DOHH2 (cell line): ENCODE measurements around the gene TCEA2.
A peak's percentile ranks its signal among the peaks of the same experiment; 100 is the strongest.

Source experiments
- CTCF ChIP-seq: fragments of 200-600 bp; sonication (generic); IDR thresholded peaks from one replicate; pipeline ENCODE4 v1.5.1; 2014; ENCODE audit warnings: antibody characterized with exemption, mild to moderate bottlenecking, low read depth, low read length; ENCODE audit not compliant: poor library complexity, severe bottlenecking
- EZH2phosphoT487 ChIP-seq: fragments of 200-600 bp; sonication (generic); IDR thresholded peaks from 2 replicates; pipeline ENCODE4 v1.6.1; 2017; ENCODE audit warnings: borderline replicate concordance, mild to moderate bottlenecking, antibody characterized with exemption, low read length, moderate library complexity, mixed read lengths

GRCh38 chr20:64082126-64082731, 19.2 kb downstream of the TCEA2 start:
- TF ChIP-seq CTCF (peak; percentile 31), EZH2phosphoT487 (no peak)
